ENCODE data around the gene RPL22. TPM values are rescaled to one million over a fixed set of nuclear protein-coding genes. Genes with fewer than 3 reads are reported as not detected.

Gene RPL22
- total RNA-seq, 2 experiments from 2014 or later = 399 to 441 TPM

DNA sequence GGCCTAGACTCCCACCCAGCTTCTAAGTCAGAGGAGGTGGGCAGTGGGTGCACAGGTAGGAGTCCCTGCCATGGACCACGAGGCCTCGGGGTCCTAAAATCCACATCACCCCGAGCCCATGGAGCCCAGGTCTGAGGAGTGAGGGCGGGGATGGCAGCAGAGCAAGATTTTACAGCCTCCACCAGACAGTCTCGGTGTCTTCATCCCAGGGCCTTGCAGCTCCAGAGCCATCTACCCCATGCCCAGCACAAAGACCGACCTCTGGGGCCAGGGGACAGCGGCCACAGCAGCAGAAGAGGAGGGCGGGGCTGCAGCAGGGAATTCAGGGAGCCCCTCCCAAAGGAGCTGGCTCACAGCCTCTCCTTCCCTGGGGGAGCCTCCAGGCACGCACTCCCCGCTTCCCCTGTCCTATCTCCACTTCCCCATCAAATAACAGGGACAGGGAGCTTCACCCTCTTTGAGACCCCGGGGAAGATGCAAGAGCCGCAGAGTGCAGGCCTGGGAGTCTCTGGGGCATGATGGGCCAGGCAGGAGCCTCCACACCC lies 33.9 kb downstream of the RPL22 start:
- ChIA-PET CTCF (no interaction called here), POLR2A (no interaction called here)

DNA sequence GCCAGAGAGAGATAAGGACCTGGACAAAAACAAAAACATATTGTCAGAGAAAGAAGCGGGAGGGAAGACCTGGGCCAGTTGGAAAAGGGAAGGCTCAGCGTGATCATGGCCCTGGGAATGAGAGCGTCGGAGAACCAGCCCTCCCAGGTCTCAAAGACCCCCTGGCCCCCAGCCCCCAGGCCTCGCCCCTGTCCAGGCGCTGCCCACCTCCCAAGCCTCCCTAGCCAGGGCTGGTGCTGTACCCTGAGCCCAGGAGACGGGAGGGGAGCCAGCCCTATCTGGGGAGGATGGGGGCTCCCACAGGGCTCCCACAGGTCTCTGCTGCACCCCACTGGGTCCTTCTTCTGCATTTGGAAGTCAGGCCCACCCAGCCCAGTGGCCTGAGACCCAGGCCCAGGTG lies 34.4 kb downstream of the RPL22 start:
- ChIA-PET POLR2A (interaction anchor here (0.5 kb wide), 1 partner anchor 23 kb away, joined by 8 read pairs; no protein-coding TSS in a partner anchor), CTCF (no interaction called here)

DNA sequence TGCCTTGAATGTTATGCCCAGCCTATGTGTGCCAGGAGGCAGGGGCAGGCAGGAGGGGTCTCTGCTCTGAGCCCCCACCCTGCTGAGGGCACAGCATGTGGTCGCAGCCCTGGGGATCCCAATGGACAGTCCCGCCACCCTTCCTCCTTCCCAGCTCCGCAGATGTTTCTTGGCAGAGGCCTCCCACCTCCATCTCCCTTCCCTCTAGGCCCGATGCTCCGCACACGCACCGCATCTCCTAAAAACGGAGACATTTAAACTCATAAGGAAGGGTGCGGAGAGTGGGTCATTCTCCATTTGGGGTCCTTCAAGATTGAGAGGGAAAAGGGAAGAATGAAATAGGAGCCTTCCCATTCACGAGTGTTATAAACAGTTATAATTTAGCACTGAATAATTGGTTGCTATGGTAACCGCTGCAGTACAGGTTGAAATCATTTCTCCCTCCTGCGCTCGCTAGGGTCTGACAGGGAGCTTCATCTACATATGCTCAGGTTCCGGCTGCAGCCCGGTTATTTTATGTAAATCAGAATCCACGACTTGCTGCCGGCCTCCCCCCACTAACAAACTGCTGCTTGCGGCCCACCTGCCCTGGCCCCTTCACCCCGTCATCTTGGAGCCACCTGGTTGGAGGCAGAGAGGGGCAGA lies 35.3 kb downstream of the RPL22 start:
- POLR2A ChIA-PET = no interaction called here
- CTCF ChIA-PET = no interaction called here

DNA sequence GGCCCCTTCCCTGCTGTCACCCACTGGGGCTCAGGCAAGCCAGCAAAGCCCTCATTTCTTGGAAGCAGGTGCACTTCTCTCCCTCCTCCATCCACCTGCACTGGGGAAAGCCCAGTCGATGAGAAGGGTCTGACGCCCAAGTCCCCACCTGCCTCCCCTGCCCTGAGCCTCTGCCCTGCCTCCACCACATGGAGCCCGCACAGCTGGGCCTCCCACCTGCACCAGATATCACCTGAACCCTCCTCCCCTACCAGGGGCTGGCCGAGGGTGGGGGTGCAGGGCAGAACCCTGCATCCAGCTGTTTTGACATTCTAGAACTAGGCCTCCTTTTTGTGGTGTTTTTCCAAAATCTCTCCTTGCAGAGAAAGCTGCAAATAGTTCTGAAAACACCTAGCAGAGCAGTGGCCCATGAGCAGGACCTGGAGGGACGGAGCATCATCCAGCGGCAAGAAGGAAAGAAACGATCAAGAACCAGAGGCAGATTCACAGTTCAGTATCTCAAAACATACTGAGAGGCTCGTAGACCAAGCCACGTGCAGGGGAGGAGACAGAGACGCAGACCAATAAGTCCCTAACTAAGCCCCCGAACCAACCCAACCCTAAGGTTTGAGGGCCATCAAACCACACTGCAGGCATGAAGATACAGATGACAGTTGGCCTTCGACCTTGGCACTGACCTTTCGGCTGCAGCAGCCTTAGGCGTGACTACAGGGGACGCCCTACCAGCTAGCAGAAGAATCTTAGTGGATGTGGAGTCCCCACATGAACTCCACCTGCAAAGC lies 36.0 kb downstream of the RPL22 start:
- CTCF ChIA-PET = no interaction called here
- POLR2A ChIA-PET = no interaction called here

DNA sequence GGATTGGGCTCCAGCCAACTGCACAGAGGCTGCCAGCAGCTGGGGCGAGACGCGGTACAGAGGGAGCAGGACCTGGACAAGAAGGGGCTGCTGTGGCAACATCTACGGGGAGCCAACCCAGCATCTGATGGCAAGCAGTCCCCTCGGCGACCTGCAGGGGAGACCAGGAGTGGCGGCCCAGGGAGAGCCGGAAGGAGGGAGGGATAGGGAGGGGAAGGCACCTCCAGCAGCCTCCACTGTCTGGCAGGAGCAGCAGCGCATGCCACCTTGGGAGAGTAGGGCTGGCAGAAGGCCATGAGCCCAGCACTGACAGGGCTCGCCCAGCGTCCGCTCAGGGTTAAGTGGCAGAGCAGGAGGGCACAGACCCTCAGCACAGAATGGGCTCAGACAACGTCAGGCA lies 36.6 kb downstream of the RPL22 start:
- ChIA-PET POLR2A (no interaction called here), CTCF (no interaction called here)

DNA sequence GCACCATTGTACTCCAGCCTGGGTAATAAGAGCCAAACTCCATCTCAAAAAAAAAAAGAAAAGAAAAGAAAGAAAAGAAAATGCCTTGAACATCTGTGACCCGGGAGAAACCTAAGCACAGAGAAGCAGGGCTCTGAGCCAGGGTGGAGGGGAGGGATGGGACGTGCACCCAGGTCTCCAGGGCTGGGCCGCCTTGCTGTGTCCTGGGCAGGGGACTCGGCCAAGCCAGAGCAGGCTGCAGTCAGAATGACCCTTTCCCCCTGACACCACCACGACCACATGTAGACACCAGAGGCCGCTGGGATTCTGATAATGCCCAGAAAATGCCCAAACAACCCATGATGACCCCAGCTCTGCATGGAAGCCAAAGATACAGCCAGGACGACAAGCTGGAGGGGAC lies 37.1 kb downstream of the RPL22 start:
- ChIA-PET POLR2A (no interaction called here), CTCF (no interaction called here)

DNA sequence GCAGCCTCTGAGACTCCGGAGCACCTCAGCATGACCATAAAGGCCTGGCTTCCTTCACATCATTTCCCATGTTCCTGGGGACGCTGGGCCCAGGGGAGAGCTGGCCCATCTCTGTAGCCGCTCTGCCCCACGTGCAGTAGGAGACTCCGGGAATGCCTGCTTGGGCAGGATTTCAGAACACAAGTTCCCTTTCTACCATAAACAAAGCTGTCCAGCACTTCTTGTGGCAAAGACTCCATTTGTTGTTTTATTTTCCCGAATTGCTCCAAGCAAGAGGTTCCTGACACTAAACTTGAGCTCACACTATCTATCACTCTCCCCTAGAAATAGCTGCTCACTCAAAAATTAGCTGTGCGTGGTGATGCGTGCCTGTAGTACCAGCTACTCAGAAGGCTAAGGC lies 41.2 kb downstream of the RPL22 start:
- ChIA-PET CTCF (interaction anchor here (0.6 kb wide), 1 partner anchor 473 kb away, joined by 4 read pairs; no protein-coding TSS in a partner anchor), POLR2A (no interaction called here)

DNA sequence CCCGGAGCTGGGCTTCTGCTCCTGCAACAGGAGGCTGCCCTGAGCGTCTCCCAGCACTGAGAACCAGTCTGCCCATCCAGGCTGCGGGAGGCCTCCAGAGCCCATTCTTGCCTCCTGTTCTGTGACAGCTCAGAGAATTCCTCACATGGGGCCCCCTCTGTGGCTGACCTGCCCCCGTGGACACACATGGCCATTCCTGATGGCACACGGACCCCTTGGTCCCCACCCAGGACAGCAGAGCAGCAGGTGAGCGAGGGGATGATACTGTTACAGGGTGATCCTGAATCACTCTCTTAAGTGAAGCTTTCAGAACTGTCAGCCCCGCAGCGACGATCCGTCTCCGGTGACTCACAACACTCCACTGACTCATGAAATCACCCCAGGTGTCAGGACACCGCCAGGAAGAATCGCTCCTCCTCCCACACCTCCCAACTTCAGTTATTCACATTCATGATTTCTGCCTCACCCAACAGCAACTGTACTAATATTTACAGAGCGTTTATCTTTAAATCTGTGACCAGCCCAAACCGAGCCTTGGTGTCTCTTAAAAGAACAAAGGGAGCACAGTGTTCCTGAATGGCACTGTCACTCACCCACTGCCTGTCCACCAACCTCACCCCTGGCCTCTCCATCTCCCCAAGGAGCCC lies 41.7 kb downstream of the RPL22 start:
- ChIA-PET POLR2A (no interaction called here), CTCF (interaction anchor here (0.6 kb wide), 1 partner anchor 474 kb away, joined by 4 read pairs; no protein-coding TSS in a partner anchor)

DNA sequence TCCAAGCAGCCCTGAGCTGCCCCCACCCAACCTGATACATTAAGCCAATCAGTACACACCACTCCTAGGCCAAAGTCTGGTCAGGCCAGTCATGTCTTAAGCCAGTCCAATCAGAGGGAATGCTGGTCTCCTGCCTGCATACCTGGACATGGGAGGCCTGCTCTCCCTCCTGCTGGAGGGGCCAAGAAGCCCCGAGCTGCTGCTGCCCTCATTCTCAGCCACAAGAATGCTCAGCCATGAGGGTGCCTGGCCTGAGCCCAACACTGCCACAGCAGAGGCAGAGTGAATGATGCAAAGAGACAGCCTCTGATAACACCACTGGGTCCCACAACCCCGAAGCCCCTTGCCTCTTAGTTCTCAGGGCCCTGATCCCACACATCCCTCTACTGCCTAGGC lies 42.3 kb downstream of the RPL22 start:
- ChIA-PET POLR2A (no interaction called here), CTCF (no interaction called here)

DNA sequence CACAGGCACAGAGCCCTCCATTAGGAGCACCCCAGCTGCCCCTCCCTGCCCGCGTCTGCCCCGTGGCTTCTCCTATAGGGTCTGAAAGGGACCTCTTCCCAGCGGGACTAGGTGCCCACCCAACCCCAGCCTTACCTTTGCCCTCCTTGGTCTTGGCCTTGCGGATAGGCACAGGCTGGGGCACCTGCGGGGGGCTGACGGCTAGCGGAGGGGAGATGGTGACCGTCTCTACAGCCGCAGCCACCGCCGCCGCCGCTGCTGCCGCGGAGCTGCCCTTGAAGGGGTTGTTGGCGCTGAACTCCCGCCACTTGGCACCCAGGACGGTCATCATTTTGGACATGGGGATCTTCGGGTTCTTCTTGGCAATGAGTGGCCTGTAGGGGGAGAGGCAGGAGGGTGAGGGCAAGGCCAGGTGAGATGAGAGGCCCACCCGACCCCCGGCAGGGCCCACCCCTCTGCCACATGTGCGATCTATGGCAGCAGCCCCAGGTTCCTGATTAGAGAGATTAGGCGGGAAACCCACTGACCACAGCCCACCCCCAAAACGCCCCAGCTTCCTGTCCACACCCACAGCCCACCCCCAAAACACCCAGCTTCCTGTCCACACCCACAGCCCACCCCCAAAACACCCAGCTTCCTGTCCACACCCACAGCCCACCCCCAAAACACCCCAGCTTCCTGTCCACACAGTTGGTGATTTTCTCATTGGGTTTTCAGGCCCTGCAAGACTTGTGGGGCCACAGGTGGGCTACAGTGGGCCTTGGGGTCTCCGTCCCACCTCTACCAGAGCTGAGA lies 44.7 kb downstream of the RPL22 start:
- CTCF ChIA-PET = no interaction called here
- POLR2A ChIA-PET = no interaction called here

DNA sequence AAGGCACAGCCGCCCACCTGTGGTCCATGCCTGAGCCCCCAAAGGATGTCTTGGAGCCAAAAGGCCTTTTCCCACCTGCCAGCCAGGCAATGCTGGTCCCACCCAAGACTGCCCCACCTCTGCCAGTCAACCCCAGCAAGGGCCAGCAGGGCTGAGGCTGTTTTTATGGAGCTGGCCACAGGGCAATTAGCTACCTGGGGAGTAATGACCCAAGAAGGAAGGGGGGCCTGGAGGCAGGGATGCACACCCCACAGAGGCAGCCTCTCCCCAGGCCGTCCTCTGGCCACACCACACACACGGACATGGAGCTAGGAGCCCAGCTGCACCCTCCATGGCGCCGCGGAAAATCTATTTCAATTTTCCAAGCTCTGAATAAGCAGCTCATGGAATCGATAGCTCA lies 46.5 kb downstream of the RPL22 start:
- ChIA-PET CTCF (no interaction called here), POLR2A (no interaction called here)

DNA sequence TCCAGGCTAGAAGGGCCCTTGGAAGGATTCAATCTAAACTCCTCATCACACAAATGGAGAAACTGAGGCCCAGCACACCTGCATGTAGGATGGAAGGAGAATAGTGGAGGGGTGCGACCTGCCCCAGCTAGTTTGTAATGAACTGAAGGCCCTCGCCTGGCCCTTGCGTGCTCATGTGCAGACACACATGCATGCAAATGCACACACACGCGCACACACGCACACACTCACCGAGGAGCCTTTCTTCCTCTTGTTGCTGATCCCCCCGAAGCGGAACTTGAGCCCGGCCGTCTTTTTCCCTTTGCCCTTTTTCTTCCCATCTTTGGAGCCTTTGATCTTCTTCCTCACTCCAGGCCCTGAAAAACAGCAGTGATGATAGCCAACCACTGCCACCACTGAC lies 47.2 kb downstream of the RPL22 start:
- ChIA-PET CTCF (no interaction called here), POLR2A (no interaction called here)

DNA sequence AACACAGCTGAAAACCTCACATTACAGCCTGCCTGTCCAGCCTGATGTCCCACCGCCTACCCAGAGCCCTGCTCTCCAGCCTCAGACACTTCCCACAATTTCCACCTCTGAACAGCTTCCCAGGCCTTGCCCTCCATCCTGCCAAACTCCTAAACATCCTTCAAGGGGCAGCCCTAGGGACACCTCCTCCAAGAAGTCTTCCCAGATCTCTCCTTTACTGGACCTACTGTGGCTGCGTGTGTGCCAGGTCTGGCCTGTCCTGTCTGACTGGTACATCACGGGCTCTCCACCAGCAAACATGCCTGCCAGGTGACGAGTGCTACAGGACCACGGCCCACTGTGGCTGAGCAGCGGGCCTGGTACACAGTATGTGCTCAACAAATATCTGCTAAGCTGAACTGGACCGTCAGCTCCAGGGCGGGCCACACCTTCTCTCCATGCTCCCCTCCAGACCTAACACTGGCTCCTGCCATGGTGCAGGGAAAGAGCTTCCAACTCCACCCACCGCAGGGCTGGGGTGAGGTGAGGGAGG lies 48.0 kb downstream of the RPL22 start:
- ChIA-PET CTCF (no interaction called here), POLR2A (no interaction called here)

DNA sequence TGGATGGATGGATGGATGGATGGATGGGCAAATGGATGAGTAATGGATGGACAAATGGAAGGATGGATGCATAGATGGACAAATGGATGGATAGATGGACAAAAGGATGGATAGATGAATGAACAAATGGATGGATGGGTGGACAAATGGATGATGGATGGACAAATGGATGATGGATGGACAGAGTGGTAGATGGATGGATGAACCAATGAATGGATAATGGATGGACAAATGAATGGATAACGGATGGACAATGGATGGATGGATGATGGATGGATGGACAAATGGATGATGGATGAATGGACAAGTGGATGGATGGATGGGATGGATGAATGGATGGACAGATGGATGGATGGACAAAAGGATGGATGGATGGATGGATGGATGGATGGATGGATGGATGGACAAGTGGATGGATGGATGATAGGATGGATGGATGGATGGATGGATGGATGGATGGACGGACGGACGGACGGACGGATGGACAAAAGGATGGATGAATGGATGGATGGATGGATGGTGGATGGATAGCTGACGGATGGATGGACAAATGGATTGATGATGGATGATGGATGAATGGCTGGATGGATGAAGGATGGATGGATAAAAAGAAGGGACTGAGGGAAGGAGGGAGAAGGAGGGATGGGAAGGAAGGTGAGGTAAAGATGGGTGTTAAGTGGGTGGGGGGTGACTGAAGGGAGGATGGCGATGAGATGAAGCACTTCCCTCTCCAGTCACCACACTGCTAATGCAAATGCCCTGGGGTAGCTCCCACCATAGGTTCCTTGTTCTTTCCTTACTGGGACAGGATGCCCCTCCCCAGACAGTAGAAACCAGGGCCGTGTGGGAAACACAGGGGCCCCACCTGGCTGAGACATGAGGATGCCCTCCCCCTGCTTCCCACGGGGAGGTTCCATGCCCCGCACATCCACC lies 49.1 kb downstream of the RPL22 start:
- ChIA-PET POLR2A (no interaction called here), CTCF (no interaction called here)

DNA sequence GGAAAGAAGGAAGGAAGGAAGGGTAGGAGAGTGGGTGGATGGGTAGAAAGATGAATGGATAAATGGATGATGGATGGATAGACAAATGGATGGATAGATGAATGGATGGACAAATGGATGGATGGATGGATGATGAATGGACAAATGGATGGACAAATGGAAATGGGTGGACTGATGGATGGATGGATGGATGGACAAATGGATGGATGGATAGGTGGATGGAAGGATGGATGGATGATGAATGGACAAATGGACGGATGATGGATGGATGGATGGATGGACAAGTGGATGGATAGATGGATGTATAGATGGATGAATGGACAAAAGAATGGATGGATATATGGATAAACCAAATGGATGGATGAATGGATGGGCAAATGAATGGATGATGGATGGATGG lies 49.8 kb downstream of the RPL22 start:
- ChIA-PET POLR2A (no interaction called here), CTCF (no interaction called here)

DNA sequence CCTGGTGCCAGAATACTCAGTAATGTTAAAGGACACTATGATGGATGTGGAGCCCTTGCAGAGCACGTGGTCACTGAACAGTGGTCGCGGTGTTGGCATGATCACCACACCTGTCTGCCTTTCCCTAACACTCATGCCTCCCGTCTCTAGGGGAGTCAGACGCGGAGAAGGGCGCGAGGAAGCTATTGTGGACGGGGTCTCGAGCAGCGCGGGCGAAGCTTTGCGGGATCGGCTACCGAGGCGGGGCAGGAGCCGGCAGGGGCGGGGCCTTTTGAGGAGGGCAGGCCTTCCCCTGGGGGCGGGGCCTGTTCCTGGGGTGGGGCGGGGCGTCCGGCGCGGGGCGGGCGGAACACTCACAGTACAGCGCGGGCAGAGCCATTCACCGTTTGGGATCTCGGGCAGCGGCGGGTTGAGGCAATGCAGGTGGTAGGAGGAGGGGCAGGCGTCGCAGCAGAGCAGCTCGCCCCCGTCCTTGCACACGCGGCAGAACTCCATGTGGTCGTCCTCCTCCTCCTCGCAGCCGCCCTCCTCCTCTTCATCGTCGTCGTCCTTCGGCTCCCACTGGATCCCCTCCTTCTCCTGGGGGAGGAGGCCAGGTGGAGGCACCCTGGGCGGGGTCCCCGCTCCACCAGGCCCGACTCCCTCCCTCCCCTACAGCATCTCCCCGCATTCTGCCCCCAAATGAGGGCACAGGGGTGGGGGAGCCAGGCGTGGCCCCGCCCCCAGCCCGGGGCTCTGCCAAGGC lies 50.7 kb downstream of the RPL22 start:
- ChIA-PET POLR2A (no interaction called here), CTCF (no interaction called here)

DNA sequence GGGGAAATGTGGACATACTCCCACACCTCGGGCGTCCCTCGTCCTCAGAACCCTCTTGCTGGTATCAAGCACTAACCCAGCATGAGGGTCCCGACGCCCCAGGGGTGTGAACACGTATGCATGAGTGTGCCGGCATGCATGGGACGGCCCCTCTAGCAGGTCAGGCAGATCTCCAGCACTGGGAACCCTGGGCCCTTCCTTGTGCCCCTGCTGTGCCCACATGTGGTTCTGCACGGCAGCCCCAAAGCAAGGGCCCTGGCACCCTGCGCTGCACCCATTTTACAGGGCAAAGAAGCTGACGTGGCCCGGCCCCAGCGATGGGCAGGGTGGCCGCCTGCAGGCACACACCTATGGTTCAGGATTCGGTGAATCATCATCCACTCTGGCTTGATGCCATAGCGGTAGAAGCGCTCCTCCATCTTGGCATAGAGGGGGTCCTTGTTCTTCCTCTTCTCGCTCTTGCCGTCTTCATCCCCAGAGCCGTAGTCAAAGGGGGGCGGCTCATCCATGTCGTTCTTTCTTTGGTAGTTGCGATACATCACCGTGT lies 53.5 kb downstream of the RPL22 start:
- POLR2A ChIA-PET = no interaction called here
- CTCF ChIA-PET = no interaction called here

DNA sequence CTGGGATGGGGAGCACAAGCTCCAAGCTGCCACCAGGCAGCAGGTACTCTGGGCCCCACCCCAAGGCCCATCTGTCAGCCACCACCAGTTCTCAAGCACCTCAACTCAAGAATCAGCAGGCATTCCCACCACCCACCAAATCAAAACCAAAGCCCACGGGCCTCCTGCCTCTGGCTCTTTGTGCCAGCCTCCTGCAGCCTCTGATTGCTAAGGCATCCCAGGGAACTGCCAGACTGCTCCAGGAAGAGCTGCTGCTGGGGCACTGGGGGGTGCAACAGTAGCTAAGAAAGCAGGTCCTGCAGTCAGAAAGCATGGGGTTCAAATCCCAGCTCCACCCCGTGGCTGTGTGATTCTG lies 54.0 kb downstream of the RPL22 start:
- ChIA-PET CTCF (interaction anchor here (0.6 kb wide), 1 partner anchor 301 kb away, joined by 3 read pairs; no protein-coding TSS in a partner anchor), POLR2A (no interaction called here)
